ENCODE results near the gene STRIP1.

STRIP1 gene

GRCh38 chr1:110083061-110083865 is 48.8 kb downstream of the STRIP1 start:
- Histone ChIP-seq H3K27me3 (ENCODE audit: control insufficient read depth, insufficient read depth, low read length) (peaks cover 56% of the 10 kb centered on the region), H3K9me3 (ENCODE audit: control insufficient read depth, insufficient read depth, low read length) (no peaks in the 10 kb centered on the region), H3K27ac (ENCODE audit: low read length) (no peak overlapping the region), H3K4me3 (ENCODE audit: low read length) (no peak overlapping the region), H3K4me1 (ENCODE audit: control insufficient read depth, insufficient read depth, low read length) (peaks cover 2% of the 10 kb centered on the region; the same call in 1 of the 2 replicates), H3K36me3 (ENCODE audit: control insufficient read depth, insufficient read depth, low read length) (no peaks in the 10 kb centered on the region)
- no CpG with 5 or more reads among the region's 15 CpGs for WGBS (ENCODE audit: insufficient coverage, insufficient read length)
- DNase-seq (ENCODE audit: low read depth, low spot score): no peak

GRCh38 chr1:110083866-110084226 is 49.4 kb downstream of the STRIP1 start:
- no peak for DNase-seq (ENCODE audit: low read depth, low spot score)
- H3K36me3 ChIP-seq (ENCODE audit: control insufficient read depth, insufficient read depth, low read length): no peaks in the 10 kb centered on the region
- H3K27ac ChIP-seq (ENCODE audit: low read length): no peak overlapping the region
- H3K9me3 ChIP-seq (ENCODE audit: control insufficient read depth, insufficient read depth, low read length): no peaks in the 10 kb centered on the region
- WGBS (ENCODE audit: insufficient coverage, insufficient read length): no CpG with 5 or more reads among the region's 37 CpGs
- H3K27me3 ChIP-seq (ENCODE audit: control insufficient read depth, insufficient read depth, low read length): peaks cover 56% of the 10 kb centered on the region
- no peak overlapping the region for H3K4me3 ChIP-seq (ENCODE audit: low read length)
- peaks cover 2% of the 10 kb centered on the region; the same call in 1 of the 2 replicates for H3K4me1 ChIP-seq (ENCODE audit: control insufficient read depth, insufficient read depth, low read length)

GRCh38 chr1:110084227-110085078 is 50.0 kb downstream of the STRIP1 start:
- WGBS (ENCODE audit: insufficient coverage, insufficient read length): no CpG with 5 or more reads among the region's 72 CpGs
- no peak for DNase-seq (ENCODE audit: low read depth, low spot score)
- H3K4me3 ChIP-seq (ENCODE audit: low read length): peak overlapping the region; percentile 33
- peaks cover 56% of the 10 kb centered on the region for H3K27me3 ChIP-seq (ENCODE audit: control insufficient read depth, insufficient read depth, low read length)
- H3K27ac ChIP-seq (ENCODE audit: low read length): no peak overlapping the region
- no peaks in the 10 kb centered on the region for H3K36me3 ChIP-seq (ENCODE audit: control insufficient read depth, insufficient read depth, low read length)
- no peaks in the 10 kb centered on the region for H3K9me3 ChIP-seq (ENCODE audit: control insufficient read depth, insufficient read depth, low read length)
- peaks cover 2% of the 10 kb centered on the region; the same call in 1 of the 2 replicates for H3K4me1 ChIP-seq (ENCODE audit: control insufficient read depth, insufficient read depth, low read length)

GRCh38 chr1:110085671-110086070 is 51.2 kb downstream of the STRIP1 start:
- Histone ChIP-seq H3K9me3 (ENCODE audit: control insufficient read depth, insufficient read depth, low read length) (no peaks in the 10 kb centered on the region), H3K4me1 (ENCODE audit: control insufficient read depth, insufficient read depth, low read length) (peaks cover 4% of the 10 kb centered on the region; the same call in 1 of the 2 replicates), H3K4me3 (ENCODE audit: low read length) (no peak overlapping the region), H3K27me3 (ENCODE audit: control insufficient read depth, insufficient read depth, low read length) (peaks cover 56% of the 10 kb centered on the region), H3K36me3 (ENCODE audit: control insufficient read depth, insufficient read depth, low read length) (no peaks in the 10 kb centered on the region), H3K27ac (ENCODE audit: low read length) (no peak overlapping the region)
- no peak for DNase-seq (ENCODE audit: low read depth, low spot score)
- WGBS (ENCODE audit: insufficient coverage, insufficient read length): no CpG with 5 or more reads among the region's 5 CpGs

GRCh38 chr1:110086961-110087360 is 52.5 kb downstream of the STRIP1 start:
- H3K27ac ChIP-seq (ENCODE audit: low read length): no peak overlapping the region
- no peaks in the 10 kb centered on the region for H3K36me3 ChIP-seq (ENCODE audit: control insufficient read depth, insufficient read depth, low read length)
- peaks cover 4% of the 10 kb centered on the region; the same call in 1 of the 2 replicates for H3K4me1 ChIP-seq (ENCODE audit: control insufficient read depth, insufficient read depth, low read length)
- no peak for DNase-seq (ENCODE audit: low read depth, low spot score)
- no peaks in the 10 kb centered on the region for H3K9me3 ChIP-seq (ENCODE audit: control insufficient read depth, insufficient read depth, low read length)
- WGBS (ENCODE audit: insufficient coverage, insufficient read length): no CpG with 5 or more reads among the region's 4 CpGs
- peaks cover 52% of the 10 kb centered on the region for H3K27me3 ChIP-seq (ENCODE audit: control insufficient read depth, insufficient read depth, low read length)
- H3K4me3 ChIP-seq (ENCODE audit: low read length): no peak overlapping the region

GRCh38 chr1:110087812-110088738 is 53.7 kb downstream of the STRIP1 start:
- DNase-seq (ENCODE audit: low read depth, low spot score): no peak
- WGBS (ENCODE audit: insufficient coverage, insufficient read length): no CpG with 5 or more reads among the region's 15 CpGs
- Histone ChIP-seq H3K36me3 (ENCODE audit: control insufficient read depth, insufficient read depth, low read length) (no peaks in the 10 kb centered on the region), H3K4me1 (ENCODE audit: control insufficient read depth, insufficient read depth, low read length) (peaks cover 4% of the 10 kb centered on the region; the same call in 1 of the 2 replicates), H3K9me3 (ENCODE audit: control insufficient read depth, insufficient read depth, low read length) (no peaks in the 10 kb centered on the region), H3K27me3 (ENCODE audit: control insufficient read depth, insufficient read depth, low read length) (peaks cover 42% of the 10 kb centered on the region), H3K4me3 (ENCODE audit: low read length) (no peak overlapping the region), H3K27ac (ENCODE audit: low read length) (no peak overlapping the region)

GRCh38 chr1:110088739-110089316 is 54.4 kb downstream of the STRIP1 start:
- peaks cover 3% of the 10 kb centered on the region; the same call in 1 of the 2 replicates for H3K4me1 ChIP-seq (ENCODE audit: control insufficient read depth, insufficient read depth, low read length)
- DNase-seq (ENCODE audit: low read depth, low spot score): no peak
- no peak overlapping the region for H3K27ac ChIP-seq (ENCODE audit: low read length)
- H3K9me3 ChIP-seq (ENCODE audit: control insufficient read depth, insufficient read depth, low read length): no peaks in the 10 kb centered on the region
- WGBS (ENCODE audit: insufficient coverage, insufficient read length): no CpG with 5 or more reads among the region's 10 CpGs
- no peaks in the 10 kb centered on the region for H3K36me3 ChIP-seq (ENCODE audit: control insufficient read depth, insufficient read depth, low read length)
- H3K27me3 ChIP-seq (ENCODE audit: control insufficient read depth, insufficient read depth, low read length): peaks cover 35% of the 10 kb centered on the region
- no peak overlapping the region for H3K4me3 ChIP-seq (ENCODE audit: low read length)

- H3K27me3 ChIP-seq (ENCODE audit: control insufficient read depth, insufficient read depth, low read length): peaks cover 26% of the 10 kb centered on the region
- no peaks in the 10 kb centered on the region for H3K36me3 ChIP-seq (ENCODE audit: control insufficient read depth, insufficient read depth, low read length)
- WGBS (ENCODE audit: insufficient coverage, insufficient read length): no CpG with 5 or more reads among the region's 7 CpGs
- H3K27ac ChIP-seq (ENCODE audit: low read length): no peak overlapping the region
- no peak overlapping the region for H3K4me3 ChIP-seq (ENCODE audit: low read length)
- H3K4me1 ChIP-seq (ENCODE audit: control insufficient read depth, insufficient read depth, low read length): peaks cover 2% of the 10 kb centered on the region; the same call in 1 of the 2 replicates
- no peaks in the 10 kb centered on the region for H3K9me3 ChIP-seq (ENCODE audit: control insufficient read depth, insufficient read depth, low read length)
- DNase-seq (ENCODE audit: low read depth, low spot score): no peak
Observed at GRCh38 chr1:110089561-110090275, 55.3 kb downstream of the STRIP1 start.

GRCh38 chr1:110091381-110091780 is 57.0 kb downstream of the STRIP1 start:
- peaks cover 2% of the 10 kb centered on the region; the same call in 1 of the 2 replicates for H3K4me1 ChIP-seq (ENCODE audit: control insufficient read depth, insufficient read depth, low read length)
- peaks cover 10% of the 10 kb centered on the region for H3K27me3 ChIP-seq (ENCODE audit: control insufficient read depth, insufficient read depth, low read length)
- H3K9me3 ChIP-seq (ENCODE audit: control insufficient read depth, insufficient read depth, low read length): no peaks in the 10 kb centered on the region
- H3K27ac ChIP-seq (ENCODE audit: low read length): no peak overlapping the region
- no peaks in the 10 kb centered on the region for H3K36me3 ChIP-seq (ENCODE audit: control insufficient read depth, insufficient read depth, low read length)
- DNase-seq (ENCODE audit: low read depth, low spot score): no peak
- no peak overlapping the region; the same call in 1 of the 2 replicates for H3K4me3 ChIP-seq (ENCODE audit: low read length)
- no CpG with 5 or more reads among the region's 2 CpGs for WGBS (ENCODE audit: insufficient coverage, insufficient read length)
